Measurements from ENCODE around the gene LINGO1. TPM values are rescaled to one million over a fixed set of nuclear protein-coding genes. Genes with fewer than 3 reads are reported as not detected.

Gene LINGO1
- total and polyA plus RNA-seq, 12 donors, result 0.21 to 2.7 (median 0.96) TPM; not detected in 2

DNA sequence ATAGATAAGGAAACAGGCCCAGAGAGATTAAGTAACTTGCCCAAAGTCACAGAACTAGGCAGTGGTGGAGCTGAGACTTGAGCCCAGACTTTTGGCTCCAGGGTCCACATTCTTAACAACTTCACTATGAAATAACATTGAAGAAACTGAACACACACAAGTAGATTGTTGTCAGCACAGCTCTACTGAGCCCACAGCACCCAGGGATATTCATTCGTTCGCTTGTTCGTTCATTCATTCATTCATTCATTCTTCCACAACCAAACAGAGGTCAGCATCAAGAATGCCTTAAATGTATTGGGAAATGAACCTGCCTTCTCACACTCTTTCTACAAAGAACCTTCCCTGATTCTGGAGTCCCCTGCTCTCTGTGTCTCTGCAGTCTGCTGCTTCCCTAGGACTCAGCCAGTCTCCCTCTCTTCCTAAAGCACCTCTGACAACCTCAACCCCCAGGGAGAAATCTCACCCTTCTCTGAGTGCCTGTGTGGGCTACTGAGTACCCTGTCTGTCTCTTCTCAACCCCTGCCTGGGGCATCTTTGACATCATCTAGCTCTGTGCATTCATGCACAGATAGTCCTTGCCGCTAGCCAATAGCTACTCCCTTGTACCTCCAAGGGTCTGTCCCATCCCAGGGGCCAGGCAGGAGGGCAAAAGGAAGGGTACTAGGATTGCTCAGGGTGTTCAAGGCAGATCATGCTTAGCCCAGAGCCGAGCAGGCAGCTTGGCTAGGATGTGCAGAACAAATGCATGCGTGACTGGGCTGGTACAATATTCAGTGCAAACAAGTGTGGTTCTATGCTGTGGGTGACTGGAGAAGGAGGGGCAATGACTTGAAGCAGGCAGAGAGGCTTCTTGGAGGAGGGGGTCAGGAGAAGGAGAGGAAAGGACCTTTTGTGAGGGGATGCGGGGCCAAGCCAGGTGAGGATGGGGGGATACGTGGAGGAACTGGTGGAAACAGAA lies 3.4 kb downstream of the LINGO1 start:
- intact Hi-C loops (cut with DNase I), result loop anchor here in 1 of 2 donors (5.0 to 10.0 kb wide), 2 partner anchors 193 to 615 kb away; no protein-coding TSS in a partner anchor
- H3K4me3 ChIP-seq, result no peak overlapping the region
- H3K9me3 ChIP-seq (replicated peaks in 1 of 3), result no peaks in the 10 kb centered on the region
- no peak for DNase-seq
- TF ChIP-seq, protein P1, sequence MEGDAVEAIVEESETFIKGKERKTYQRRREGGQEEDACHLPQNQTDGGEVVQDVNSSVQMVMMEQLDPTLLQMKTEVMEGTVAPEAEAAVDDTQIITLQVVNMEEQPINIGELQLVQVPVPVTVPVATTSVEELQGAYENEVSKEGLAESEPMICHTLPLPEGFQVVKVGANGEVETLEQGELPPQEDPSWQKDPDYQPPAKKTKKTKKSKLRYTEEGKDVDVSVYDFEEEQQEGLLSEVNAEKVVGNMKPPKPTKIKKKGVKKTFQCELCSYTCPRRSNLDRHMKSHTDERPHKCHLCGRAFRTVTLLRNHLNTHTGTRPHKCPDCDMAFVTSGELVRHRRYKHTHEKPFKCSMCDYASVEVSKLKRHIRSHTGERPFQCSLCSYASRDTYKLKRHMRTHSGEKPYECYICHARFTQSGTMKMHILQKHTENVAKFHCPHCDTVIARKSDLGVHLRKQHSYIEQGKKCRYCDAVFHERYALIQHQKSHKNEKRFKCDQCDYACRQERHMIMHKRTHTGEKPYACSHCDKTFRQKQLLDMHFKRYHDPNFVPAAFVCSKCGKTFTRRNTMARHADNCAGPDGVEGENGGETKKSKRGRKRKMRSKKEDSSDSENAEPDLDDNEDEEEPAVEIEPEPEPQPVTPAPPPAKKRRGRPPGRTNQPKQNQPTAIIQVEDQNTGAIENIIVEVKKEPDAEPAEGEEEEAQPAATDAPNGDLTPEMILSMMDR (IDR thresholded peaks at IDR 0.05), result no peak
- TF ChIP-seq POLR2A (IDR thresholded peaks at IDR 0.05), result no peak
- no peaks in the 10 kb centered on the region for H3K36me3 ChIP-seq (replicated peaks in 1 of 2)
- no peak overlapping the region for H3K27ac ChIP-seq
- 73 to 89% (median 81%) methylated on average over 8 of the region's 8 CpGs for WGBS, 4 donors
- peaks cover 12% of the 10 kb centered on the region for H3K27me3 ChIP-seq
- H3K4me1 ChIP-seq (replicated peaks in 1 of 2), result peaks cover 5 to 10% of the 10 kb centered on the region in 2 donors

DNA sequence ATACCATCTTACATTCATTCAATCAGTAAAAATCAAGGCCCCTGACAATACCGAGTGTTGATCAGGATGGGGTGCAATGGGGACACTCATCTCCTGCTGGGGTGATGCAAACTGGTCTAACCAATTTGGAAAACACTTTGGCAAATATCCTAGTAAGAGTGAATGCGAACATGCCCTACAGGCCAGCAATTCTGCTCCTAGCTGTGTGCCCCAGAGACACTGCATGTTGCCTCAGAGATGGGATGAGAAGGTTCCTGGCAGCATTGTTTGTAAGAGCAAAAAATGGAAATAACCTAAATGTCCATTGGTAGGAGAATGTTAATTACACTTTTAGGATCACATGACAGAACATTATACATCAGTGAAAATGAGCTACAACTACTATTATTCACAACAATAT lies 4.7 kb downstream of the LINGO1 start:
- Histone ChIP-seq H3K9me3 (replicated peaks in 1 of 3) (no peaks in the 10 kb centered on the region), H3K27ac (no peak overlapping the region), H3K4me3 (no peak overlapping the region), H3K27me3 (peaks cover 5% of the 10 kb centered on the region), H3K4me1 (replicated peaks in 1 of 2) (peaks cover 2% of the 10 kb centered on the region in 2 donors), H3K36me3 (replicated peaks in 1 of 2) (no peaks in the 10 kb centered on the region)
- intact Hi-C loops (cut with DNase I), result loop anchor here in 1 of 2 donors (10.0 kb wide), 1 partner anchor 613 kb away; no protein-coding TSS in a partner anchor
- 88 to 97% (median 94%) methylated on average over 2 of the region's 2 CpGs for WGBS, 4 donors
- no peak for DNase-seq
- no peak for TF ChIP-seq POLR2A (IDR thresholded peaks at IDR 0.05)
- TF ChIP-seq, protein P1 (IDR thresholded peaks at IDR 0.05), result no peak

DNA sequence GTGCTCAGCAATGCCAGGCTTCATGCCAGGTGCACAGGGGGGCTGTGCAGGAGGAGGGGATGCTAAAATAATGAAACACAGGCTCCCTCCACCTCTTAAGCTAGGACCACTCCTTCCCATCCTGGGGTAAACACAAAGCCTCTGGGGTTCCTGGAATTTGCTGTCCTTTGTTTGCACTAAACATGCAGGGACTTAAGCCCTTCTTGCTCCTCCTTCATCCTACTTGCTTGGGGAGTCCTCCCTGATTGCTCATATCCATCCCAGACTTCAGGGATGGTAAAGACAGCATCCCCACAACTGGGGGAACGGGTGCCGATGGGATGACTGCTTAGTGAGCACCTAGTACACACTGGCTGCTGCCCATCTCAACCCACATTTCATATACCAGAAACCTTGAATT lies 5.1 kb downstream of the LINGO1 start:
- H3K9me3 ChIP-seq (replicated peaks in 1 of 3), result no peaks in the 10 kb centered on the region
- H3K4me1 ChIP-seq (replicated peaks in 1 of 2), result no peaks in the 10 kb centered on the region
- no peak overlapping the region for H3K27ac ChIP-seq
- TF ChIP-seq, protein P1 (IDR thresholded peaks at IDR 0.05), result no peak
- intact Hi-C loops (cut with DNase I), result loop anchor here in 1 of 2 donors (10.0 kb wide), 1 partner anchor 613 kb away; no protein-coding TSS in a partner anchor
- no peak for DNase-seq
- no peaks in the 10 kb centered on the region for H3K36me3 ChIP-seq (replicated peaks in 1 of 2)
- WGBS, 4 donors, result 92 to 100% (median 98%) methylated on average over 2 of the region's 2 CpGs
- peaks cover 5% of the 10 kb centered on the region for H3K27me3 ChIP-seq
- no peak overlapping the region for H3K4me3 ChIP-seq

DNA sequence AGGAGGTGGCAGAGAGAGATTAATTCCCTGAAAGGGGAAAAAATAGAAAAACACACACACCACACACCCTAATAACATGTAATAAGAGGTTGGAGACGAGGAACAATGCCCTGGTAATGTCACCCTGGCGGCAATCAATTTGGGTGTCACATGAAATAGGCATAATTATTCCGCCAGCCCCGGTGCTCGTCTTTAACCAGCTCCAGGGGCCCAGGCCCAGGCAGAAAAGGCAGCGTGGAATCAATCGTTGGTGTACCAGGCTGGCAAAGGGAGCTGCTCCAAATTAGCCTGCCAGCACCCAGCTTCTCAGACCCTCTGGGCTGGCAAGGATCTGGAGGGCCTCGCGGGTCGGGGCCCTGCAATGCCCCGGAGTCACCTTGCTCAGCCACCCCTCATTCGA lies 5.6 kb downstream of the LINGO1 start:
- Histone ChIP-seq H3K4me3 (no peak overlapping the region), H3K9me3 (replicated peaks in 1 of 3) (no peaks in the 10 kb centered on the region), H3K27me3 (peaks cover 3% of the 10 kb centered on the region), H3K36me3 (replicated peaks in 1 of 2) (no peaks in the 10 kb centered on the region), H3K27ac (no peak overlapping the region), H3K4me1 (replicated peaks in 1 of 2) (no peaks in the 10 kb centered on the region)
- no peak for TF ChIP-seq POLR2A (IDR thresholded peaks at IDR 0.05)
- TF ChIP-seq, protein P1 (IDR thresholded peaks at IDR 0.05), result no peak
- 82 to 91% (median 86%) methylated on average over 5 to 12 of the region's 12 CpGs for WGBS, 4 donors
- intact Hi-C loops (cut with DNase I), result loop anchor here in 1 of 2 donors (10.0 kb wide), 1 partner anchor 612 kb away; no protein-coding TSS in a partner anchor
- DNase-seq, result no peak

Measured in adrenal gland (tissue), 12 donors.